B cell (primary cell): ENCODE measurements around the gene FCGBP. TPM values are rescaled to one million over a fixed set of nuclear protein-coding genes. Genes with fewer than 3 reads are reported as not detected.
A peak's percentile ranks its signal among the peaks of the same experiment; 100 is the strongest.

Experiments
- ATAC-seq: fragments of 200-7000 bp; cut with Tn5 transposase; one replicate; pipeline ENCODE4 v1.10.0; 2021; ENCODE audit warnings: low read depth, mild to moderate bottlenecking, moderate number of reproducible peaks, moderate library complexity
- CTCF ChIA-PET: fragments of 350-600 bp; sonication (Branson Sonifier 250); formaldehyde crosslinking; loops from one replicate; lab custom pipeline; 2021; ENCODE audit warnings: antibody characterized with exemption, inconsistent platforms; lab: Charles Lee
- POLR2A ChIA-PET: fragments of 350-600 bp; sonication (Branson Sonifier 250); formaldehyde crosslinking; loops from one replicate; lab custom pipeline; 2021; ENCODE audit warnings: antibody characterized with exemption; lab: Charles Lee
- DNase-seq: peaks from one replicate; pipeline ENCODE4 v3.0.0; 2013
- H2AFZ ChIP-seq: 2 replicates; pipeline ENCODE4 v1.6.1; 2012; ENCODE audit warnings: mild to moderate bottlenecking, low read depth, low read length; ENCODE audit not compliant: insufficient read depth, poor library complexity, severe bottlenecking
- H3K27ac ChIP-seq, 2 donors: 1 replicate in 1 of 2; 2 replicates in 1 of 2; pipeline ENCODE4 v1.5.1; 2012 to 2013; ENCODE audit warnings: low read length in 2 of 2, mild to moderate bottlenecking in 2 of 2, moderate library complexity in 1 of 2
- H3K27me3 ChIP-seq, 4 experiments: fragments of 200-600 bp in 1 of 4; sonication (generic) in 1 of 4; replicated peaks in 1 of 4; 1 replicate in 2 of 4; 2 replicates in 2 of 4; pipeline versions ENCODE4 v1.6.1 to v1.7.0; 2013 to 2016; ENCODE audit warnings: low read length in 3 of 4, mild to moderate bottlenecking in 2 of 4, mixed read lengths in 1 of 4, moderate library complexity in 1 of 4; ENCODE audit not compliant: insufficient read depth in 4 of 4, control insufficient read depth in 3 of 4; ENCODE audit errors: control extremely low read depth in 1 of 4
- H3K36me3 ChIP-seq, 2 experiments: replicated peaks in 1 of 2; 1 replicate in 1 of 2; 2 replicates in 1 of 2; pipeline versions ENCODE4 v1.6.1 to v1.7.1; 2013; ENCODE audit warnings: low read length in 1 of 2; ENCODE audit not compliant: insufficient read depth in 2 of 2, control insufficient read depth in 1 of 2; ENCODE audit errors: control extremely low read depth in 1 of 2, extremely low read depth in 1 of 2
- H3K4me1 ChIP-seq, 2 donors: fragments of 200-600 bp in 1 of 2; sonication (generic) in 1 of 2; 1 replicate in 1 of 2; 2 replicates in 1 of 2; pipeline versions ENCODE4 v1.5.1 to v1.6.1; 2013 to 2017; ENCODE audit warnings: low read length in 2 of 2; ENCODE audit not compliant: control insufficient read depth in 2 of 2, insufficient read depth in 2 of 2
- H3K4me2 ChIP-seq: replicated peaks from 2 replicates; pipeline ENCODE3; 2012; ENCODE audit warnings: mild to moderate bottlenecking, low read depth, low read length; ENCODE audit not compliant: poor library complexity, severe bottlenecking
- H3K4me3 ChIP-seq, 5 experiments: fragments of 200-600 bp in 1 of 5; sonication (generic) in 1 of 5; 1 replicate in 3 of 5; 2 replicates in 2 of 5; pipeline versions ENCODE4 v1.5.1 to v1.7.0; 2011 to 2016; ENCODE audit warnings: low read length in 4 of 5, mild to moderate bottlenecking in 4 of 5, low read depth in 2 of 5, control low read depth in 1 of 5, moderate library complexity in 1 of 5; ENCODE audit not compliant: insufficient read depth in 1 of 5; ENCODE audit errors: control extremely low read depth in 1 of 5, extremely low read depth in 1 of 5
- H3K79me2 ChIP-seq: fragments of 200-600 bp; sonication (generic); one replicate; pipeline ENCODE4 v1.6.0; 2016; ENCODE audit warnings: low read length; ENCODE audit not compliant: control insufficient read depth, insufficient read depth
- H3K9ac ChIP-seq: fragments of 200-600 bp; sonication (generic); 2 replicates; pipeline ENCODE4 v1.6.1; 2017; ENCODE audit warnings: mild to moderate bottlenecking, low read length, moderate library complexity
- H3K9me3 ChIP-seq, 3 donors: one replicate each; pipeline versions ENCODE4 v1.6.1 to v1.7.1; 2013; ENCODE audit warnings: low read length in 2 of 3; ENCODE audit not compliant: control insufficient read depth in 2 of 3, insufficient read depth in 1 of 3; ENCODE audit errors: control extremely low read depth in 1 of 3
- H4K20me1 ChIP-seq: 2 replicates; pipeline ENCODE4 v1.6.0; 2012; ENCODE audit warnings: mild to moderate bottlenecking, low read length; ENCODE audit not compliant: insufficient read depth, control insufficient read depth, poor library complexity, severe bottlenecking
- H3K27ac Mint-ChIP-seq: one replicate; pipeline ENCODE4 v1.8.0; 2021; ENCODE audit warnings: mixed read lengths
- H3K27me3 Mint-ChIP-seq: one replicate; pipeline ENCODE4 v1.8.0; 2021; ENCODE audit warnings: mixed read lengths
- H3K4me1 Mint-ChIP-seq: one replicate; pipeline ENCODE4 v1.8.0; 2021; ENCODE audit warnings: mixed read lengths
- H3K4me3 Mint-ChIP-seq: one replicate; pipeline ENCODE4 v1.8.0; 2021; ENCODE audit warnings: mixed read lengths
- H3K9me3 Mint-ChIP-seq: one replicate; pipeline ENCODE4 v1.8.0; 2022; ENCODE audit warnings: mixed read lengths; ENCODE audit not compliant: insufficient read depth
- CTCF ChIP-seq: fragments of 200-600 bp; IDR thresholded peaks from one replicate; pipeline ENCODE4 v1.8.0; 2022; ENCODE audit warnings: antibody characterized with exemption, mild to moderate bottlenecking
- EZH2 ChIP-seq: IDR thresholded peaks from 2 replicates; pipeline ENCODE4 v1.6.1; 2012; ENCODE audit warnings: borderline replicate concordance, low read depth, mild to moderate bottlenecking, moderate library complexity, low read length; ENCODE audit not compliant: insufficient read depth, poor library complexity, severe bottlenecking
- WGBS: methylation state at CpG from one replicate; pipeline ENCODE4 v1.1.5; 2013; ENCODE audit warnings: missing lambda C conversion rate; ENCODE audit not compliant: insufficient coverage; 5-methylcytosine and 5-hydroxymethylcytosine counted together
- intact Hi-C: fragments of 100-400 bp; cut with micrococcal nuclease; formaldehyde crosslinking; loops from one replicate; pipeline ENCODE4 v1.10.0; 2022
- polyA plus RNA-seq: library from polyadenylated mRNA; depleted of rRNA; stranded (reverse); fragments of >200 nt; gene quantifications from 2 replicates; pipeline ENCODE4 v1.2.3, GENCODE V29; 2012
- total RNA-seq, 2 donors: library from RNA; stranded (reverse); fragments of 120-200 nt in 1 of 2; gene quantifications; 1 replicate in 1 of 2; 2 replicates in 1 of 2; pipeline versions ENCODE4 v1.2.3 to v1.2.4, GENCODE V29; 2013 to 2022

Gene FCGBP
- total and polyA plus RNA-seq, 2 donors (not counting 1 experiment from before 2014, with no cell fraction given), result 5.7 to 22.9 TPM

GRCh38 chr19:39937094-39937720, 2.8 kb upstream of the FCGBP start:
- H3K27ac Mint-ChIP-seq, result no peak overlapping the region
- peak; percentile 39 for DNase-seq
- CTCF ChIA-PET, result interaction anchor here (1.1 to 3.6 kb wide), 6 partner anchors 8 to 93 kb away, joined by 3 to 23 read pairs (median 3); partner anchors contain the start of gene PSMC4

GRCh38 chr19:39936622-39937021, 2.2 kb upstream of the FCGBP start:
- peaks cover 63% of the 10 kb centered on the region for H3K4me1 Mint-ChIP-seq
- DNase-seq, result no peak

More at GRCh38 chr19:39937094-39937720, 2.8 kb upstream of the FCGBP start:
- Histone ChIP-seq H3K4me1 (peaks cover 53 to 55% of the 10 kb centered on the region in 2 donors), H3K4me3 (no peak overlapping the region), H4K20me1 (no peaks in the 10 kb centered on the region), H2AFZ (peak overlapping the region; percentile 17), H3K9ac (peak overlapping the region; percentile 9), H3K36me3 (no peaks in the 10 kb centered on the region), H3K27ac (peak overlapping the region in 1 of 2 donors; percentile 18), H3K27me3 (no peaks in the 10 kb centered on the region), H3K4me2 (peak overlapping the region; percentile 50), H3K79me2 (no peaks in the 10 kb centered on the region), H3K9me3 (peaks cover 4 to 10% (median 5%) of the 10 kb centered on the region in 3 donors)
- intact Hi-C loops, result loop anchor here (2.0 kb wide), 1 partner anchor 16 kb away; no protein-coding TSS in a partner anchor
- peaks cover 69% of the 10 kb centered on the region for H3K4me1 Mint-ChIP-seq
- WGBS, result 44% methylated on average over 3 of the region's 5 CpGs
- H3K27me3 Mint-ChIP-seq, result no peaks in the 10 kb centered on the region
- no peak for ATAC-seq
- POLR2A ChIA-PET, result interaction anchor here (0.5 to 2.2 kb wide), 3 partner anchors 10 to 103 kb away, joined by 5 to 9 read pairs (median 7); partner anchors contain the start of genes DYRK1B and PSMC4
- peak overlapping the region; percentile 33 for H3K4me3 Mint-ChIP-seq
- TF ChIP-seq EZH2, result no peak
- no peaks in the 10 kb centered on the region for H3K9me3 Mint-ChIP-seq

More at GRCh38 chr19:39936622-39937021, 2.2 kb upstream of the FCGBP start:
- Histone ChIP-seq H3K27me3 (no peaks in the 10 kb centered on the region), H2AFZ (no peak overlapping the region), H3K9ac (no peak overlapping the region), H3K36me3 (no peaks in the 10 kb centered on the region), H3K9me3 (peaks cover 4 to 10% (median 5%) of the 10 kb centered on the region in 3 donors), H3K4me2 (peak overlapping the region; percentile 50), H3K79me2 (no peaks in the 10 kb centered on the region), H3K27ac (no peak overlapping the region), H3K4me3 (no peak overlapping the region), H3K4me1 (peaks cover 48 to 52% of the 10 kb centered on the region in 2 donors), H4K20me1 (no peaks in the 10 kb centered on the region)
- WGBS, result no CpG with 5 or more reads among the region's 6 CpGs
- intact Hi-C loops, result loop anchor here (2.0 kb wide), 1 partner anchor 16 kb away; no protein-coding TSS in a partner anchor
- CTCF ChIA-PET, result interaction anchor here (1.2 to 3.6 kb wide), 5 partner anchors 8 to 203 kb away, joined by 3 to 23 read pairs (median 3); partner anchors contain the start of gene PSMC4
- no peaks in the 10 kb centered on the region for H3K9me3 Mint-ChIP-seq
- TF ChIP-seq EZH2 (no peak), CTCF (no peak)
- ATAC-seq, result no peak
- POLR2A ChIA-PET, result interaction anchor here (2.2 kb wide), 1 partner anchor 34 kb away, joined by 9 read pairs; the partner anchor contains the start of gene PSMC4
- no peak overlapping the region for H3K27ac Mint-ChIP-seq
- H3K27me3 Mint-ChIP-seq, result no peaks in the 10 kb centered on the region
- peak overlapping the region; percentile 33 for H3K4me3 Mint-ChIP-seq
